Stimulated activated CD4-positive, alpha-beta T cell treated with anti-CD3 and anti-CD28 coated beads, Interleukin-4, amount 100 ng/mL, for 24 hours (primary cell): ENCODE measurements around the gene RPA3.
A peak's percentile ranks its signal among the peaks of the same experiment; 100 is the strongest.

Experiments
- DNase-seq: peaks from one replicate; pipeline ENCODE4 v3.0.0-alpha.2; 2020

The RPA3 gene

DNA sequence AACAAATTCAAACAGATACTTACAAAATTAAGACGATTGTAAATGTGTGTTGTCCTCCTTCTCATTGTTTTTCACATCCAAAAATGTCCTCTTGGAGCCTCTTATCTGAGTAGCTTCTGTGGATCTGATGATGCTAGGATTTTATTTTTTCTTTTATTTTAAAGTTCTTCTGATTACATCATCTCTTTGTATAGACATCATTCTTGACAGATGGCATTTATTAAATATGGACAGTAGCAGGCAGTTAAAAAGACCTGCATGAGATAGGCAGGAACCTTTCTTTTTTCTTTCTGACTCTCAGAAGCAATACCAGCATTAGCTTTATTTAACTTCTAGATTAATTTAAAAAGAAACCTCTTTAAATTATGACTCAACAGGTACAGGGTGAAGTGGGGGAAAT, at the start of gene RPA3:
RPA3 (minus strand) TSS at position 116 of the 400 bp plus-strand sequence. CDS start 78,189 bp downstream, outside the sequence.
- no peak for DNase-seq

DNA sequence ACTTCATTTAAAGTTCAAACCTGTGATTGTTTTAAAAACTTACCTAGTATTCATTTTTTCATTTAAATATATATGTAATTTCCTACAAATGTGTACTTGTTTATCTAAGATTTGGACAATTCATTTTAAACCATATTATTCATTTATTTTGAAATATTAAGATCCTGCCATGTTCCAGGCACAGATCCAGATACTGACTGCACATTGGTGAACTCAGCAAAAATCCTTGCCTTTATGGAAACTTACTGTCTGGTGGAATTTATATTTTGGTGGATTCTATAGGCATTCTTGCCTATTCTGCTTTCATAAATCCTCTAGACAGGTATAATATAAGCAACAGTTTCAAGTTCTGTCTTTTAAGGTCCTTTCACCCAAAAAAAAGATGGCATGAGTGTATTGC, 48.3 kb upstream of the RPA3 start:
- no peak for DNase-seq

DNA sequence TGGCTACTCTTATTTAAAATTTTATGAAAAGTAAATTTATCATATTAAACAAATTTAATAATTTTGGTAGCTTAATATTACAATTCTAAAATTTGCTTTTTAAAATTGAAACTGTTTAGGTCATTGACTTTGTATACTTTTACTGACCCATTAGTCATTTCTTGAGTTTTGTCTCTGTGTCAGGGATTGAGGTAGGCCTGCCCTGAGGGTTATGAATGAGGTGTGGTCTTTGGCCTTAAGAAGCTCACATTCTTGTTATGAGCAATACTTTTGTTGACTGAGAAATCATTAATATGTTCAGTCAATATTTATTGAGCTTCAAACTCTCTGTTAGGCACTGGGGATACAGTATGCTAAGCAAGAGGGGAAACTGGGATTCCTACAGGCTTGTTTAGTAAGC, 47.0 kb upstream of the RPA3 start:
- no peak for DNase-seq

DNA sequence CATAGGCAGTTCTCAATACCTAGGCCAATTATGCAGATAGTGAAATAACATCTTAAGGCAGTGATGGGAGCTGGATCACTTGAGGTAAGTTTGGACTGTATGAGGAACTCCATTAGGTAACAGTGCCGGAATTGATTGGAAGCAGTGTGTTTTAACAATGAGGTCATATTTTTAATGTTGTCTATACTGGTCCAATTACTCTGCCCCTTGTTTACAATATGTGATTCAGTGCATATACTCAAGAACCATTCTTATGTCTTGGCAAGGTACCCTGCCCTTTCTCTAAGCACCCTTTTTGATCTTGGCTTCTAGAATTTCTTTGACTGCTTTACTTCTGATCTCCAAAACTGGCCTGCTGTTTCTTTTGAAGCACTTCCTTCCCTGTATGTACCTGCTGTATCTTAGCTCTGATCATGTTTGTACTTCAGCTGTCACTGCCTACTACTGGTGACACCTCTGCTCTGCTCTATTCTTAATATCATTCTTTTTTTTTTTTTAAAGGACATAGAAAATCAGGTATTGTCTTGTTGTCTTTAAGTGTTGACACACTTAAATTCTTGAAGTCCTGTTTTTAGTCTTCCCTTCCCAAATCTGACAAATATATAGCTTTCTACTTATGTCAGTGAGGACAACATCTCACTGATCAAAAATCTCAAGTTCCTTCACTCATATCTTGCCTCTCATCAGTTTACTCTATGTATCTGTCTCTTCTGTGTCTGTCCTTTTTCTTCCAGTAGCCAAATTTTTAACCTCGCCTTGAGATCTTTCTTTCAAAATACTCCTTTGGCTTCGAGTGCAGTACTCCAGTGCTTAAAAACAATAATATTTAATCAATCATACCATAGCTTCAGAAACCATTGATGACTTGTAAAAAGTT, 46.4 kb upstream of the RPA3 start:
- no peak for DNase-seq

DNA sequence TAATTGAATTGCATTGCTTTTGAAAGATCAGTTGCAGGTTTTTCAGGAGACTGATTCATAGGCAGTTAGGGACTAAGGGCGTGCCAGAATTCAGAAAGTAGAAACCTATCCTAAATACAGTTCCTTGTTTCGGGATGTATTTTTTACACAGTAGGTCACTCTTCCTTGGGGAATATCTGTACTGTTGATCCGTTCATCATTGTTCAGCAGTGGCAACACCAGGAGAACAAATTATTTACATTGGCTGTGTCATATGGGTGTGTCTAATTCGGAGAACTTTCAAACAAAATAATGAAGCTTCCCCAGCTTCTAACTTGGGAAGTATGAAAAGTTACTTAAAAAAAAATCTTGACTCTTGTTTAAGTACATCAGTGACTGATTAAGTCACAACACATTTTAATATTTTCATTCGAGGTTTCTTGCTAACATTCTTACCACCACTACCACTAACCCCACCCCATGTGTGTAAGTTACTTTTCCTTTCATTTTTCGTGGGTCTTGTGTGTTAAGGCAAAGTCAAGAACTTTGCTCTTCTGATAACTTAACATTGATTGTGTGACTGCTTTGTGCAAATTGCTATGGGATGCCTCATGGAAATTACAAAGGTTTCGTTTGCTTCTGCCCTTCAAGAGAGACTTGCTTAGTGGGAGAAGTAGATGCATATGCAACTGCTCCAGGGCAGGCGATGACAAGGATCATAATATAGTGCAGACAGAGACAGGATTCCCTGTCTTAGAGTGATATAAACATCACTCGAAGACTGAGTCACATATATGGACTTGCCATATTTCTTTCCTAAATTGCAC, 43.8 kb upstream of the RPA3 start:
- DNase-seq, result peak; percentile 6

GRCh38 chr7:7761340-7761973, 43.0 kb upstream of the RPA3 start:
- no peak for DNase-seq

- no peak for DNase-seq
These were observed 39.2 kb upstream of the RPA3 start for GRCh38 chr7:7757576-7757975.

- no peak for DNase-seq
These were observed 38.2 kb upstream of the RPA3 start for GRCh38 chr7:7756577-7756976.

GRCh38 chr7:7751243-7752092, 33.1 kb upstream of the RPA3 start:
- DNase-seq, result no peak

GRCh38 chr7:7750571-7751242, 32.3 kb upstream of the RPA3 start:
- DNase-seq, result no peak

DNA sequence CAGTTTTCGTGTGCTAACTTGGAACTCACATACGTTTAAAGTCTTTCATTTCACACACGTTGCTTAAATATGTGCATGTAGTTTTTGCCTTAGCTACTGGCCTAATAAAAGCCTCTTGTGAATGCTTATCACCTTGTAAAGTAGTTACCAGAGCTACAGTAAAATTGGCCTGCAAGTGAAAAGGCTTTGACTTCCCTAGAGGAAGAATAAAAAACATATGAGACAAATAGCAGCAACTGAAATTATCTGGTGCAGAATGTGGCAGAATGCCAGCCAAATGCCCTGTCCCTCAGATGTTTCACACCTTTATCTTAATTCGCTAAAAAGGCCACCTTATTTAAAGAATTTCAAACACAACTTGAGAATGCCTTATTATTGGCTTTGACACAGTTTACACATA, 28.1 kb upstream of the RPA3 start:
- no peak for DNase-seq

- DNase-seq, result no peak
These were observed 27.6 kb upstream of the RPA3 start for GRCh38 chr7:7745966-7746365.

GRCh38 chr7:7745258-7745657, 26.9 kb upstream of the RPA3 start:
- DNase-seq, result no peak

DNA sequence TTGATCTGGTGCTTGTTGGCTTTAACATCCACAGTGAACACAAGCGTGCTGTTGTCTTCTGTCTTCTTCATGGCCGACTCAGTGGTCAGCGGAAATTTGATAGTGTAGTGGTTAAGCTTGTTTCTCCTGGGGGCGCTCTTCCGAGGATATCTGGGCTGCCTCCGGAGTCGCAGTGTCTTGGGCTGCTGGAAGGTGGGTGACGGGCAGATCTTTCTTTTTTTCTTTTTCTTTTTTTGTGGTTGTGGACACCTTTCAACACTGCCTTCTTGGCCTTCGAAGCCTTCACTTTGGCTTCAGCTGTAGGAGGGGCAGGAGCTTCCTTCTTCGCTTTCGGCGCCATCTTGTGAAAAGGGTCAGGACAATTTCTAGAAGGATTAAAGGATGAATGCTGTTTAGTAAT, 23.8 kb upstream of the RPA3 start:
- no peak for DNase-seq

- no peak for DNase-seq
These were observed 21.6 kb upstream of the RPA3 start for GRCh38 chr7:7740037-7740355.

GRCh38 chr7:7739204-7740036, 21.0 kb upstream of the RPA3 start:
- DNase-seq, result no peak

DNA sequence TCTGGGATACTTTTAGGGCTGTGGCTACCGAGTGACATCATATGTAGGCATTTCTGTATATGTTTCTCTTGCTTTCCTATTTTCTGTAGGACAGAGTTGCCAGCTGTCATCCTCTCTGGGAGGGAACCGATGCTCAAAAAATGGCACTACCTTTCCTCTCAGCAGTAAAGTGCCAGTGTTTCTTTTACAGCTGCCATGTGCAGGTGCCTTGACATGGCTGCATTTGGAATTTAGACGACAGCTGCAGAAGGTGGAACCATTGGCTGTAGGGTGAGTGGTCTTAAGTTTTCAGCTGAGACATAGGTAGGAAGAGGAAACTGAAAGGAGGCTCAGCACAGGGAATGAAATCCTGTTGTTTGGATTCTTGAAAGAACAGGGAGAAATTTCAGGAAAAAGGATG, 20.2 kb upstream of the RPA3 start:
- DNase-seq, result no peak

DNA sequence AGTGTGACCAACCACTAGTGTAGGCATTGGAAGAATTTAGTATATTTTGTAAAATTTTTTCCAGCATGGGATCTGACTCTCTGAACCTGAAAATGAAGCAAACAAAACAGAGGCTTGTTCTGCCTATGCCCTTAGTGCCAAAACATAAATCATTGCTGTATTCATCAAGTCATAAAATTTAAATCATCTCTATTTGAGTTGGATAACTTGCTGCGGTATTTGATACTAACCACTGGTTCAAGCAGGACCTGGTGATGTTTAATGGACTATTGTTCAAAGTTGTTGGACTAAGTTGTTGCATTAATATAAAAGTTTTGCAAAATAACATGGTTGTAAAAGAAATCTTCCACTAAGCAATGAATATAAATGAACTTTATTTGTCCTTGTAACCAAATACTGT, 19.8 kb upstream of the RPA3 start:
- no peak for DNase-seq

DNA sequence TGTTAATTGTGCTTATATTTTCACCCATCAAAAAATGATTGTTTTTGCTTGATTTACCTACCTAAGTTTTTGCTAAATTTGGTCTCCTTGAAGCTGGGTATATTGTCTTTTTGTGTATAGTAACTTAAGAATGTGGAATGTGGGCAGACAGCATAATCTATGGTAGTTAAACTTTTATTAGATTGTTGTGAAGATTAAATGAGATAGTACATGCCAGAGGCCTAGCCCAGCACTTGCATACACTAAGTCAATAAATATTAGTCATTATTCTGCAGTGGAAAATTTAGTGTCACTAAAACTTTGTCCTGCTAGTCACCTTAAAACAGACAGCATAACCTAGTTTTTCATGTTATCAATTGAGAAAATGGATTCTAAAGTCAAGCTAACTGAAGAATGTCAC, 19.3 kb upstream of the RPA3 start:
- DNase-seq, result no peak

GRCh38 chr7:7736671-7737070, 18.3 kb upstream of the RPA3 start:
- no peak for DNase-seq

DNA sequence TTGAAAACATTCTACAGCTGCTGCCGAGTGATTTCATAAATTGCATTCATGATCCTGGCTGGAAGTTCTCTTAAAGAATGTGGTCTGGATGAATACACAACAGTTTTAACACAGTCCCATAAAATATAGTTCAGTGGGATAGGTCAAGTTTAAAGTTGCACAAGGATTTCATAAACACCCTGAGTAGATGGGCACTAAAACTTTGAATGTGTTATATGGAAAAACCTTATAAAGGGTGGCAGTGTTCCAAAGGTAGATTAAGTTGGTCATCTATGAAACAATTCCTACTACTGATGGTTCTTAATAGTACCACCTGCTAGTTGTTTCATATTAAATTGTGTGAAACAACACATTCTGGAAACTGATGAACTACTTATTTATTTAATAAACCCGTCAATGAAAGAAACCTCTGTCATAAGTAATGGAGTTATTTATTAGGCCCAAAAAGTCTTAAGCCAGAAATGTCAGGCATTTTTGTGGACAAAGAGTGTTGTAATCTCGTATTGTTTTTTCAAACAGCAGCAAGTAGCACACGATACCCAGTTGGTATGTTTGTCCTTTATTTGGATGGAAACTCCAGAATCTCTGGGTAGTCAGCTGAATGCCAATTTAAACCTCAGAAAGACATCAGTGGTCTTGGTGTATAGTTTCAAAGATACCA, 14.3 kb upstream of the RPA3 start:
- DNase-seq, result no peak
